ENCODE results near the gene ZBTB7A.

ZBTB7A gene

DNA sequence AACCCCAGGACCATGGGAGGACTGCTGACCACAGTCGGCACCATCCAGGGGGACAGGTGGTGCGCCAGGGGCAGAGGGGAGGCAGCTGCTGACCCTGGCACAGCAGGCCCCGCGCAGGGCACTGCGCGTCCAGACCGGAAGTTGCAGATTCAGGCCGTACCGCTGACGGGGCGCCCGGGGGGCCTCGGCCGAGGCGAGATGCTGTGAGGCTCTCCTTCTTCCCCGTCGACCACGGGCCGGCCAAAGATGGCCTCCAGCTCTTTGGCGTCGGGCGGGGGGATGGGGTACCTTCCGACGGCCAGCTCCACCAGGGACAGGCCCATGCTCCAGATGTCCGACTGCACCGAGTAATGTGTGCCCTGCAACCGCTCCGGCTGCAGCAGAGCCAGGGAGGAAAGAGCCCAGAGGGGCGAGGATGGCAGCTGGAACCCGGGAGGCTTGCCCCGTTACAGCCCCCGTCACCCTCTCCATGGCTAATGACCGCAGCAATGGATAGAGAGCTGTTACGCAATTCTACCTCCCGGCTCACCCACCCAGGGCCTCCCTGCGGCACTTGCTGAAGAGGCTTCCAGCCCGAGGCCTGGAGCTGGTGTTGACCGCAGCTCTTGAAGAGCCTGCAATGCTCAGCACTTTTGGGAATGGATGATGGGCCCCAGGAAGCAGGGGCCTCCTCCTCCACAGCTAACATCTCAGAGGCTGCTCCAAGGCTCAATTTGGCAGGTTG is 32.5 kb upstream of the ZBTB7A start:
- H3K36me3 ChIP-seq (ENCODE audit: low read depth), result peaks cover 23% of the 10 kb centered on the region
- H3K27me3 ChIP-seq (ENCODE audit: insufficient read depth, poor library complexity, severe bottlenecking), result no peaks in the 10 kb centered on the region
- no peaks in the 10 kb centered on the region for H3K9me3 ChIP-seq (ENCODE audit: severe bottlenecking)
- no peak for ATAC-seq (ENCODE audit: low read depth)
- H3K4me1 ChIP-seq (ENCODE audit: insufficient read depth, poor library complexity, severe bottlenecking), result no peaks in the 10 kb centered on the region
- H3K27ac ChIP-seq (ENCODE audit: poor library complexity, severe bottlenecking), result no peak overlapping the region
- no peak overlapping the region for H3K4me3 ChIP-seq (ENCODE audit: severe bottlenecking)
- no peak for DNase-seq (ENCODE audit: low spot score)
- TF ChIP-seq, protein P1, sequence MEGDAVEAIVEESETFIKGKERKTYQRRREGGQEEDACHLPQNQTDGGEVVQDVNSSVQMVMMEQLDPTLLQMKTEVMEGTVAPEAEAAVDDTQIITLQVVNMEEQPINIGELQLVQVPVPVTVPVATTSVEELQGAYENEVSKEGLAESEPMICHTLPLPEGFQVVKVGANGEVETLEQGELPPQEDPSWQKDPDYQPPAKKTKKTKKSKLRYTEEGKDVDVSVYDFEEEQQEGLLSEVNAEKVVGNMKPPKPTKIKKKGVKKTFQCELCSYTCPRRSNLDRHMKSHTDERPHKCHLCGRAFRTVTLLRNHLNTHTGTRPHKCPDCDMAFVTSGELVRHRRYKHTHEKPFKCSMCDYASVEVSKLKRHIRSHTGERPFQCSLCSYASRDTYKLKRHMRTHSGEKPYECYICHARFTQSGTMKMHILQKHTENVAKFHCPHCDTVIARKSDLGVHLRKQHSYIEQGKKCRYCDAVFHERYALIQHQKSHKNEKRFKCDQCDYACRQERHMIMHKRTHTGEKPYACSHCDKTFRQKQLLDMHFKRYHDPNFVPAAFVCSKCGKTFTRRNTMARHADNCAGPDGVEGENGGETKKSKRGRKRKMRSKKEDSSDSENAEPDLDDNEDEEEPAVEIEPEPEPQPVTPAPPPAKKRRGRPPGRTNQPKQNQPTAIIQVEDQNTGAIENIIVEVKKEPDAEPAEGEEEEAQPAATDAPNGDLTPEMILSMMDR (IDR thresholded peaks at IDR 0.05; ENCODE audit: poor library complexity, severe bottlenecking), result no peak

DNA sequence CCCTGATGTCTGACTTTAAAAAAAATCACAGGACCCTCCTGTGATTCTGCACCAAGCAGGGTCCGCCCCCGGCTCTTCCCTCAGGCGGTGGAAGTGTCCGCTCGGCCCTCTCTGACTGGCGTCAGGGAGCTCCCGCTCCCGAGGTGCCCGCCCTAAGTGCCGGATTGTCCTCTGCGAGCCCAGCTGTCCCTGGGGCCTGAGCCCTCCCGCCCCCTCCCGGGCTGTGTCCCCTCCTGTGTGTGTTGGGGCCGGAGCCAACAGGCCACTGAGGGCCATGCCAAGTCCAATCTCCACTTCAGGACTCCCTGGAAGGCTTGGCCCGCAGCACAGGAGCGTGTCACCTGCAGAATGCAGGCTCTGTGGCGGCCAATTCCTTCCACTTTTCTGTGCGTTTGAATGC is 31.8 kb upstream of the ZBTB7A start:
- no peaks in the 10 kb centered on the region for H3K9me3 ChIP-seq (ENCODE audit: severe bottlenecking)
- H3K4me3 ChIP-seq (ENCODE audit: severe bottlenecking), result no peak overlapping the region
- no peaks in the 10 kb centered on the region for H3K27me3 ChIP-seq (ENCODE audit: insufficient read depth, poor library complexity, severe bottlenecking)
- TF ChIP-seq, protein P1 (IDR thresholded peaks at IDR 0.05; ENCODE audit: poor library complexity, severe bottlenecking), result no peak
- peaks cover 21% of the 10 kb centered on the region; the same call in 1 of the 2 replicates for H3K36me3 ChIP-seq (ENCODE audit: low read depth)
- H3K27ac ChIP-seq (ENCODE audit: poor library complexity, severe bottlenecking), result no peak overlapping the region
- DNase-seq (ENCODE audit: low spot score), result no peak
- ATAC-seq (ENCODE audit: low read depth), result no peak
- H3K4me1 ChIP-seq (ENCODE audit: insufficient read depth, poor library complexity, severe bottlenecking), result no peaks in the 10 kb centered on the region

- no peaks in the 10 kb centered on the region for H3K9me3 ChIP-seq (ENCODE audit: severe bottlenecking)
- no peak overlapping the region for H3K4me3 ChIP-seq (ENCODE audit: severe bottlenecking)
- TF ChIP-seq, protein P1 (IDR thresholded peaks at IDR 0.05; ENCODE audit: poor library complexity, severe bottlenecking), result no peak
- no peak overlapping the region for H3K27ac ChIP-seq (ENCODE audit: poor library complexity, severe bottlenecking)
- H3K36me3 ChIP-seq (ENCODE audit: low read depth), result peaks cover 21% of the 10 kb centered on the region; the same call in 1 of the 2 replicates
- no peaks in the 10 kb centered on the region for H3K27me3 ChIP-seq (ENCODE audit: insufficient read depth, poor library complexity, severe bottlenecking)
- no peak for ATAC-seq (ENCODE audit: low read depth)
- H3K4me1 ChIP-seq (ENCODE audit: insufficient read depth, poor library complexity, severe bottlenecking), result no peaks in the 10 kb centered on the region
- no peak for DNase-seq (ENCODE audit: low spot score)
Observed at GRCh38 chr19:4097501-4097900, 30.8 kb upstream of the ZBTB7A start.

GRCh38 chr19:4096049-4096892 is 29.6 kb upstream of the ZBTB7A start:
- no peak for DNase-seq (ENCODE audit: low spot score)
- no peak for ATAC-seq (ENCODE audit: low read depth)
- peaks cover 14% of the 10 kb centered on the region; the same call in 1 of the 2 replicates for H3K36me3 ChIP-seq (ENCODE audit: low read depth)

More at GRCh38 chr19:4096049-4096892, 29.6 kb upstream of the ZBTB7A start:
- Histone ChIP-seq H3K27me3 (ENCODE audit: insufficient read depth, poor library complexity, severe bottlenecking) (no peaks in the 10 kb centered on the region), H3K4me1 (ENCODE audit: insufficient read depth, poor library complexity, severe bottlenecking) (no peaks in the 10 kb centered on the region), H3K4me3 (ENCODE audit: severe bottlenecking) (no peak overlapping the region), H3K9me3 (ENCODE audit: severe bottlenecking) (no peaks in the 10 kb centered on the region), H3K27ac (ENCODE audit: poor library complexity, severe bottlenecking) (no peak overlapping the region)
- TF ChIP-seq, protein P1 (IDR thresholded peaks at IDR 0.05; ENCODE audit: poor library complexity, severe bottlenecking), result no peak

Data from RWPE2 (cell line).